Activated CD8-positive, alpha-beta memory T cell treated with anti-CD3 and anti-CD28 coated beads, Interleukin-2, amount 50 U/mL, for 24 hours (primary cell): ENCODE measurements around the gene NOX4.

Experiments
- DNase-seq: peaks from one replicate; pipeline ENCODE4 v3.0.0-alpha.2; 2020; ENCODE audit errors: extremely low read depth

NOX4 gene

GRCh38 chr11:89490981-89491690 is at the start of gene NOX4:
Gene NOX4, minus strand, starts transcription at chr11:89491375. Its CDS starts 129 bp downstream, at chr11:89491246.
- no peak for DNase-seq

- DNase-seq, result no peak
These were observed 49.7 kb upstream of the NOX4 start for GRCh38 chr11:89540826-89541225.

- no peak for DNase-seq
These were observed 46.8 kb upstream of the NOX4 start for GRCh38 chr11:89537936-89538335.

- DNase-seq, result no peak
These were observed 45.8 kb upstream of the NOX4 start for GRCh38 chr11:89536926-89537325.

GRCh38 chr11:89535221-89535620 is 44.0 kb upstream of the NOX4 start:
- DNase-seq, result no peak

- DNase-seq, result no peak
These were observed 38.6 kb upstream of the NOX4 start for GRCh38 chr11:89529626-89530380.

GRCh38 chr11:89521792-89522191 is 30.6 kb upstream of the NOX4 start:
- no peak for DNase-seq

- DNase-seq, result no peak
These were observed 30.1 kb upstream of the NOX4 start for GRCh38 chr11:89521294-89521693.

- no peak for DNase-seq
These were observed 25.3 kb upstream of the NOX4 start for GRCh38 chr11:89516496-89516895.

- no peak for DNase-seq
These were observed 17.4 kb upstream of the NOX4 start for GRCh38 chr11:89508544-89508943.

GRCh38 chr11:89504270-89504669 is 13.1 kb upstream of the NOX4 start:
- DNase-seq, result no peak

- DNase-seq, result no peak
These were observed 12.2 kb upstream of the NOX4 start for GRCh38 chr11:89503422-89503821.

- DNase-seq, result no peak
These were observed 11.1 kb upstream of the NOX4 start for GRCh38 chr11:89502301-89502700.

- DNase-seq, result no peak
These were observed 9.2 kb upstream of the NOX4 start for GRCh38 chr11:89500336-89500735.

GRCh38 chr11:89498845-89499448 is 7.8 kb upstream of the NOX4 start:
- DNase-seq, result no peak

GRCh38 chr11:89495951-89496350 is 4.8 kb upstream of the NOX4 start:
- DNase-seq, result no peak

- no peak for DNase-seq
These were observed 2.3 kb upstream of the NOX4 start for GRCh38 chr11:89493431-89493830.

GRCh38 chr11:89490602-89490980 is 584 bp downstream of the NOX4 start:
- no peak for DNase-seq

GRCh38 chr11:89489930-89490329 is 1.2 kb downstream of the NOX4 start:
- no peak for DNase-seq

- DNase-seq, result no peak
These were observed 4.2 kb downstream of the NOX4 start for GRCh38 chr11:89487016-89487415.

GRCh38 chr11:89484896-89485295 is 6.3 kb downstream of the NOX4 start:
- DNase-seq, result no peak

GRCh38 chr11:89477175-89477574 is 14.0 kb downstream of the NOX4 start:
- no peak for DNase-seq

GRCh38 chr11:89463266-89463780 is 27.9 kb downstream of the NOX4 start:
- no peak for DNase-seq
